HCT116 (cell line): ENCODE data around the gene PLA1A. TPM values are rescaled to one million over a fixed set of nuclear protein-coding genes. Genes with fewer than 3 reads are reported as not detected.

Source experiments
- ATAC-seq: fragments of 200-7000 bp; cut with Tn5 transposase; 2 replicates; pipeline ENCODE4 v1.9.1; 2020; ENCODE audit warnings: mild to moderate bottlenecking, moderate library complexity
- BruUV-seq: library from RNA; stranded (reverse); fragments of 400-500 nt; replicated peaks from 2 replicates; lab custom pipeline; 2021; lab: Mats Ljungman, UMichigan
- CTCF ChIA-PET: fragments of 300-600 bp; sonication (Branson Sonifier 250); formaldehyde crosslinking; loops from one replicate; lab custom pipeline; 2021; ENCODE audit warnings: antibody characterized with exemption; lab: Charles Lee
- POLR2A ChIA-PET: fragments of 300-600, 350-600 bp; sonication (Branson Sonifier 250); formaldehyde crosslinking; loops from one replicate; lab custom pipeline; 2021; ENCODE audit warnings: antibody characterized with exemption; lab: Charles Lee
- RAD21 ChIA-PET, 2 experiments: fragments of 300-600 bp; sonication (Branson Sonifier 250); formaldehyde crosslinking; loops; one replicate each; lab custom pipeline; 2023; ENCODE audit warnings: low total read pairs in 2 of 2; ENCODE audit not compliant: uncharacterized antibody in 2 of 2, unreplicated experiment in 2 of 2, low non-redundant PET in 1 of 2; lab: Charles Lee
- DNase-seq: peaks from one replicate; pipeline ENCODE4 v3.0.0-alpha.2; 2010; ENCODE audit warnings: low read depth, low spot score
- H2AFZ ChIP-seq: fragments of 200-600 bp; shearing (Covaris generic), sonication (generic); 2 replicates; pipeline ENCODE4 v1.6.1; 2017; ENCODE audit warnings: low read depth, mixed run types, mixed read lengths, antibody characterized with exemption, low read length; ENCODE audit not compliant: poor library complexity, severe bottlenecking
- H3K27ac ChIP-seq: 2 replicates; pipeline ENCODE4 v1.5.1; 2012; ENCODE audit warnings: low read depth, low read length
- H3K27me3 ChIP-seq: fragments of 200-600 bp; sonication (generic); 2 replicates; pipeline ENCODE4 v1.6.1; 2016; ENCODE audit warnings: mixed run types, low read length, mixed read lengths; ENCODE audit not compliant: insufficient read depth
- H3K36me3 ChIP-seq, 2 experiments: fragments of 200-500 bp in 1 of 2; fragments of 200-600 bp in 1 of 2; sonication (Bioruptor generic) in 1 of 2; sonication (generic) in 1 of 2; 2 replicates each; pipeline versions ENCODE4 v1.5.1 to v1.6.1; 2014 to 2016; ENCODE audit warnings: low read length in 2 of 2, inconsistent platforms in 1 of 2, mixed read lengths in 1 of 2, mixed run types in 1 of 2; ENCODE audit not compliant: insufficient read depth in 2 of 2, control insufficient read depth in 1 of 2
- H3K4me1 ChIP-seq, 2 experiments: fragments of 200-600 bp in 1 of 2; sonication (generic) in 1 of 2; 2 replicates each; pipeline versions ENCODE4 v1.5.1 to v1.6.1; 2012 to 2017; ENCODE audit warnings: low read length in 2 of 2, inconsistent platforms in 1 of 2, mild to moderate bottlenecking in 1 of 2, mixed read lengths in 1 of 2, mixed run types in 1 of 2, moderate library complexity in 1 of 2; ENCODE audit not compliant: insufficient read depth in 2 of 2, control insufficient read depth in 1 of 2
- H3K4me2 ChIP-seq: fragments of 200-600 bp; sonication (generic); 2 replicates; pipeline ENCODE4 v1.6.1; 2017; ENCODE audit warnings: mixed run types, low read length, mixed read lengths
- H3K4me3 ChIP-seq, 2 experiments: fragments of 200-600 bp in 1 of 2; sonication (generic) in 1 of 2; replicated peaks in 1 of 2; 2 replicates each; pipeline ENCODE4 v1.5.1; 2011 to 2016; ENCODE audit warnings: low read length in 2 of 2, control low read depth in 1 of 2, low read depth in 1 of 2, mild to moderate bottlenecking in 1 of 2, mixed read lengths in 1 of 2, mixed run types in 1 of 2
- H3K79me2 ChIP-seq: fragments of 200-600 bp; sonication (generic); 2 replicates; pipeline ENCODE4 v1.6.1; 2017; ENCODE audit warnings: mild to moderate bottlenecking, mixed run types, low read length, moderate library complexity, mixed read lengths; ENCODE audit not compliant: insufficient read depth
- H3K9ac ChIP-seq: fragments of 200-600 bp; sonication (generic); 2 replicates; pipeline ENCODE4 v1.6.1; 2016; ENCODE audit warnings: low read length, mixed read lengths
- H3K9me2 ChIP-seq: fragments of 200-600 bp; sonication (generic), shearing (Covaris generic); 2 replicates; pipeline ENCODE4 v1.6.1; 2017; ENCODE audit warnings: mixed run types, mild to moderate bottlenecking, moderate library complexity; ENCODE audit not compliant: insufficient read depth
- H3K9me3 ChIP-seq, 2 experiments: fragments of 200-500 bp in 1 of 2; fragments of 200-600 bp in 1 of 2; sonication (Bioruptor generic) in 1 of 2; sonication (generic) in 1 of 2; 2 replicates each; pipeline ENCODE4 v1.6.1; 2014 to 2017; ENCODE audit warnings: low read length in 2 of 2, mixed read lengths in 2 of 2, inconsistent platforms in 1 of 2, low read depth in 1 of 2, mild to moderate bottlenecking in 1 of 2, mixed run types in 1 of 2, moderate library complexity in 1 of 2; ENCODE audit not compliant: control insufficient read depth in 1 of 2, insufficient read depth in 1 of 2
- H4K20me1 ChIP-seq: fragments of 200-600 bp; sonication (generic), shearing (Covaris generic); 2 replicates; pipeline ENCODE4 v1.6.1; 2017; ENCODE audit warnings: mixed run types, mild to moderate bottlenecking, moderate library complexity; ENCODE audit not compliant: insufficient read depth
- REST ChIP-seq: IDR thresholded peaks from 2 replicates; pipeline ENCODE4 v1.6.1; 2012; ENCODE audit warnings: low read depth
- SRF ChIP-seq: IDR thresholded peaks from 2 replicates; pipeline ENCODE4 v1.6.1; 2012; ENCODE audit warnings: low read depth
- ZBTB33 ChIP-seq: IDR thresholded peaks from 2 replicates; pipeline ENCODE4 v1.6.1; 2011; ENCODE audit warnings: mild to moderate bottlenecking, low read length, moderate library complexity; ENCODE audit not compliant: insufficient replicate concordance; ENCODE audit errors: extremely low read depth
- intact Hi-C: fragments of 100-400 bp; cut with micrococcal nuclease; formaldehyde crosslinking; loops from 2 replicates; pipeline ENCODE4 v1.10.0; 2022
- total RNA-seq: library from RNA; stranded (reverse); gene quantifications from one replicate; pipeline ENCODE4 v1.2.1, GENCODE V29; 2021; ENCODE audit not compliant: unreplicated experiment

PLA1A gene
- total RNA-seq, 1 experiment from 2014 or later = not detected

GRCh38 chr3:119585856-119586570, 11.7 kb upstream of the PLA1A start:
- no peaks in the 10 kb centered on the region for H4K20me1 ChIP-seq
- ChIA-PET RAD21 (no interaction called here), POLR2A (no interaction called here), CTCF (no interaction called here)
- no peak overlapping the region for H3K9ac ChIP-seq
- intact Hi-C loops = no loop called here
- no peaks in the 10 kb centered on the region for H3K4me1 ChIP-seq
- H3K9me2 ChIP-seq = no peaks in the 10 kb centered on the region
- H3K9me3 ChIP-seq = no peaks in the 10 kb centered on the region
- H3K27me3 ChIP-seq = 0 out of 2 replicates have a peak, but pooled peaks cover 8% of the 10 kb centered on the region
- H3K36me3 ChIP-seq = no peaks in the 10 kb centered on the region
- ATAC-seq = no peak
- BruUV-seq = no TSS peak
- no peaks in the 10 kb centered on the region for H3K79me2 ChIP-seq
- no peak overlapping the region for H3K4me2 ChIP-seq
- H2AFZ ChIP-seq = no peak overlapping the region
- no peak for DNase-seq
- no peak overlapping the region for H3K4me3 ChIP-seq
- TF ChIP-seq ZBTB33 (no peak), SRF (no peak)
- no peak overlapping the region for H3K27ac ChIP-seq

- ChIA-PET CTCF (no interaction called here), POLR2A (no interaction called here), RAD21 (no interaction called here)
- intact Hi-C loops = no loop called here
- H4K20me1 ChIP-seq = no peaks in the 10 kb centered on the region
- H3K36me3 ChIP-seq = no peaks in the 10 kb centered on the region
- DNase-seq (no peak), ATAC-seq (no peak)
- H3K27me3 ChIP-seq = 0 out of 2 replicates have a peak, but pooled peaks cover 8% of the 10 kb centered on the region
- no peaks in the 10 kb centered on the region for H3K4me1 ChIP-seq
- no peak overlapping the region for H3K9ac ChIP-seq
- no peak overlapping the region for H3K4me2 ChIP-seq
- no TSS peak for BruUV-seq
- no peaks in the 10 kb centered on the region for H3K79me2 ChIP-seq
- TF ChIP-seq REST = no peak
- no peaks in the 10 kb centered on the region for H3K9me2 ChIP-seq
- H3K9me3 ChIP-seq = no peaks in the 10 kb centered on the region
- H2AFZ ChIP-seq = no peak overlapping the region
- no peak overlapping the region for H3K27ac ChIP-seq
- no peak overlapping the region for H3K4me3 ChIP-seq
These were observed 10.9 kb upstream of the PLA1A start for GRCh38 chr3:119586733-119587172.
